GM18511 (cell line): ENCODE data around the gene OR10A2.
A peak's percentile ranks its signal among the peaks of the same experiment; 100 is the strongest.
"Not testable (repeated sequence)": the region's sequence is repeated elsewhere in the genome, so short reads cannot be mapped to it uniquely, and the experiment has no call there.

Source experiments
- ATAC-seq: cut with Tn5 transposase; IDR thresholded peaks from one replicate; pipeline ENCODE4 v1.9.1; 2021; ENCODE audit warnings: mild to moderate bottlenecking, moderate library complexity; ENCODE audit not compliant: unreplicated experiment

Gene OR10A2

DNA sequence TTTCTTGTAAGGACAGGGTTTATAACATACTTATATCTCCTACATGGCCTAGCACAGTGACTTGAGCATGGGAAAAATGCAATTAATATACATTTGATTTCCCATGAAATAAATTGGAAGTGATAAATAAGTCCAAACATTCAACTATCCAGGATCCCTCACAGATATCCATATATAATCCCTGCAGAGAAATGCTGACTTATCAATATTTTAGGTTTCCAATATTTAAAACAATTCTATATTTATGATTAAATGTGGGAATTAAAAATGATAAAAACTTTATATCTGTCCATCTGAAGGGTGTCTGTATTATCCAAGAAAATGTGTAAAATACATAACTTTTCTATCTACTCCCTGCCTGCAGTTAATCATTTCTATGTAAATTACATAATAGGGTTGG, 19.9 kb downstream of the OR10A2 start:
- ATAC-seq, result no peak

DNA sequence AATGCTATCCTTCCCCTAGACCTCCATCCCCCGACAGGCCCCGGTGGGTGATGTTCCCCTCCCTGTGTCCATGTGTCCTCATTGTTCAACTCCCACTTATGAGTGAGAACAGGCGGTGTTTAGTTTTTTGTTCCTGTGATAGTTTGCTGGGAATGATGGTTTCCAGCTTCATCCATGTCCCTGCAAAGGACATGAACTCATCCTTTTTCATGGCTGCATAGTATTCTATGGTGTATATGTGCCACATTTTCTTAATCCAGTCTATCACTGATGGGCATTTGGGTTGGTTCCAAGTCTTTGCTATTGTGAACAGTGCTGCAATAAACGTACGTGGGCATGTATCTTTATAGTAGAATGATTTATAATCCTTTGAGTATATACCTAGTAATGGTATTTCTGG, 24.9 kb downstream of the OR10A2 start:
- not testable (repeated sequence) for ATAC-seq

GRCh38 chr11:6888830-6889229, 26.0 kb downstream of the OR10A2 start:
- no peak for ATAC-seq

DNA sequence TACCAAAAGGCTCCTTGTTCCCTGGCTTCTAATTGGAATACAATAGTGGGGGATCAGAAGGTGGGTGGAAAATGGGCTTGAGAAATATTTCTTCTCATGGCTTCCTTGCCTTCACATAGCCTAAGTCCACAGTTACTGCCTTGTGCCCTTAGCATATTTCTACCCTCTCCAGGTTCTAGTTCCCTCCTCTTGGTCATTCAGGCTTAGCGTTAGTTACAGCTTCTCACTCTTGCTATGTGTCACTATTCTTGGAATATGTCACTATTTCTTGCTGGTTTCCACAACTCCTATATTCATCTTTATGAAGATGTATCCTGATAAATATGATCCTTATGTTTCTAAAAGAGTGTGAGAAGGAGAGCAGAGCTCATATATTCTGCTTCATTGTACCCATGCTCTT, 27.0 kb downstream of the OR10A2 start:
- ATAC-seq, result no peak

DNA sequence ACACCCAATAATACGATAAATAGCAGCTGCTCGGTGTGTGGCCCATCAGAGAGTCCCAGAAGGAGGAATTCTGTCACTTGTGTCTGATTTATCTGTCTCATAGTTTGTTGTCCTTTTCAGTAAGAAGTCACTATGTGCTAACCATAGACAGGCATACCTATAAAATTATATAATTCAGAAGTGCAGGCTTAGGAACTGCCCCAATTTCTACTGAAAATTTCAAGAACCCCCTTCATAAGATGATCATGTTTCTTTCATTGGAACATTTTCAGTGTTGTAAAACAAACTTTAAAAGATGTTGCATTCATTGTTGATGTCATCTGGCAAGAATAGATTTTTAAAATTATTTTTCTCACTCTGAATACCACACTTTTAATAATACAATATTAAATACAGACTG, 29.5 kb downstream of the OR10A2 start, which contains the start of gene OR2D2:
Gene OR2D2 (minus strand): TSS at position 101 of the 400 bp plus-strand sequence. CDS start 0 bp downstream, at position 101.
- ATAC-seq, result no peak

DNA sequence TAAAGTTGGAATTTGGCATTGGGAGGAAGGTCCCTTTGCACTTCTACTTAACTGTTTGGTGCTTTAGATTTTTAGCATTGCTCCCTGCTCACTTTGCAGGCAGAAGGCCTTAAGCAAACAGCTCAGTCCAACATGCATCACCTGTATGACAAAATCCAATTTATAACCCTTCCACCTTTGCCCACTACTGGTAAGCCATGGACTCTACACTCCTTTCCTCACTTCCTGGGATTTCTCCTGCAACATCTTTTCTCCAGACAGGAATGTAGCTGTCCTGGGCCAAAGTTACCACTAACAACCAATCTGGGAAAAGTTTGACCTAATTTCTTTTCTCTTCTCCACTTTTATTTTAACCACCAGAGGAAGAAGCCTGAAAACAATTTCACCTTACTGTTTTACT, 31.2 kb downstream of the OR10A2 start:
- ATAC-seq, result no peak

GRCh38 chr11:6895010-6895409, 32.2 kb downstream of the OR10A2 start:
- ATAC-seq, result peak; percentile 98

- ATAC-seq, result no peak
Observed at GRCh38 chr11:6898911-6899310, 36.1 kb downstream of the OR10A2 start.

DNA sequence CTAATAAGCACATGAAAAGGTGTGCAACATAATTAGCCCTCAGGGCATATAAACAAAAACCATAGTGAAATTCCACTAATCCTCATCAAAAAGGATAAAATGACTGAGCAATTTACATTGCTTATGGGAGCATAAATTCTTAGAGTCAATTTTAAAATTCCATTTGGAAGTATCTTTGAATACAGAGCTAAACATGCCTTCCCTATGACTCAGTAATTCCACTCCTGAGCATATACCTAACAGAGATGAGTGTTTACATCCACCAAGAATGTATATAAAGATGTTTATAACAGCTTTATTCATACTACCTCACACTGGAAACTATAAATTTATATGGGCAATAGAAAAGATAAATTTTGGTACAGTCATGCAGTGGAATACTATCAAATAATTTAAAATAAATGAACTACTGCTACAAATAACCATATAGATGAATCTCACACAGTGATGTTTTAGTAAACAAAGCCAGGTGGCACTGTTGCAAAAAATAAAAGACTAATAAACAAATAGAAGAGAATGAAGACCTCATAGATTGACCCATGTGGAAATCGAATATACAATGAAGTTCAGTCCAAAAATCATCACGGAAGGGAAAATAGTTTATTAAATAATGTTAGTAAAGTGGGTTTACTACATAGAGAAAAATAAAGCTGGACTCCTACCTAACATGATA, 37.6 kb downstream of the OR10A2 start:
- no peak for ATAC-seq

- ATAC-seq, result not testable (repeated sequence)
Observed at GRCh38 chr11:6904804-6905203, 41.9 kb downstream of the OR10A2 start.

DNA sequence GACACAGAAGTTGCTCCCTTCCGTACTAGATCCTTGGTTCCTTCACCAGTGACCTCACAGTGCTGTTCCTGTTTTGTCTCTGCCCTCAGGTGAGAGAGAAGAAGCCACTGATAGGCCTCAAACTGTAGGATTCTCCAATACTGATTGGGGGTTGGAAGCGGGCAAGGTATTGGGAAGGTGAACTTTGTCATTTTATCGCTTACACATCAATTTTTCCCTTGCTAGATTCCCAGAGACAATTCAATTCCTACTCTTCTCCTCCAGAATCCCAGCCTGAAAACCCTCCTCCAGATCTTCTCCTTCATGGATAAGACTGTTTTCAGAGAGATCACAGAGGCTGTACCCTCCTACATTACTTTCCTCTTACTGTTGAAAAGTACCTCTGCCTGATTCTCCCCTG, 48.5 kb downstream of the OR10A2 start:
- no peak for ATAC-seq

DNA sequence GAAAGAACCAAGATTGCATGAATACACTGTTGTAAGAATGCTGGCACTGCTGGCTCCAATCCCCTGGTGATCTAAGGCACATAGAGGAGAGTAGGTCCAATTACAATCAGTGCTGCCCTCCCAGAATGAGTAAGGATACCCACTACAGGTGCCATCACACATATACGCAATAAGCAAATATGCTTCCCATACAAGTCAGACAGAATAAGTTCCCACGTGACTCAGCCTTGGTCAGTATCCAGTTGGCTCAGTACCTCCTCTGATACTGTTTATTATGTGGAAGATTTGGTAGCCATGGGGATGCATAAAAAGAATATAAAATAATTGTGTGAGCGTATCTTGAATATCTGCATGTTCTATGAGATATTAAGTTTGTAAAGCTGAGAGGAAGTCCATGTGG, 49.1 kb downstream of the OR10A2 start:
- no peak for ATAC-seq

DNA sequence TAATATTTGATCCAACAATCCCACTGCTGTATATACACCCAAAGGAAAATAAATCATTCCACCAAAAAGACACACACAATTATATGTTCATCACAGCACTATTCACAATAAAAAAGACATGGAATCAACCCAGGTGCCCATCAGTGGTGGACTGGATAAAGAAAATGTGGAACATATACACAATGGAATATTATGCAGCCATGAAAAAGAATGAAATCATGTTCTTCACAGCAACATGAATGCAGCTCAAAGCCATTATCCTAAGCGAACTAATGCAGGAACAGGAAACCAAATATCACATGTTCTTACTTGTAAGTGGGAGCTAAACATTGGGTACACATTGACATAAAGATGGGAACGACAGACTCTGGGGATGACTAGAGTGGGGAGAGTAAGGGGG, 56.8 kb downstream of the OR10A2 start:
- ATAC-seq, result no peak

DNA sequence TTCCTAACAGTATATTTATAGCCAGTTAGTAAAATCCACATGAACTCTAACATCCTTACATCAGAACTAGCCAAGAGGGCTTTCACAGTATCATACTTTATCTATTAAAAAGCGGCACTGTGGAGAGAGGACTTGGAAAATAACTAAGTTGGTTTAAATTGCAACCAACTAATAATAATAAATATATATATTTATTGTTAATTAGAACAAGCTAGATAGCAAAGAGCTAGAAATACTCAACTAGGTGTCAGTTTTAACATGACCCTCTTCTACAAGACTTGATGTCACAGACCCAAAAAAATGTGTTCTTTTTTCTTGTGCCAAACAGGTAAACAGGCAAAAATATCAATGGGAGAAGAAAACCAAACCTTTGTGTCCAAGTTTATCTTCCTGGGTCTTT, 57.8 kb downstream of the OR10A2 start, which contains the start of gene OR2D3:
Gene OR2D3 (plus strand): TSS at position 301 of the 400 bp plus-strand sequence. CDS start 0 bp downstream, at position 301.
- no peak for ATAC-seq
